ENCODE measurements around the gene STX4. TPM values are rescaled to one million over a fixed set of nuclear protein-coding genes. Genes with fewer than 3 reads are reported as not detected.

STX4 gene
- total and polyA plus RNA-seq, 4 donors, result 11.4 to 22.1 (median 17.4) TPM

DNA sequence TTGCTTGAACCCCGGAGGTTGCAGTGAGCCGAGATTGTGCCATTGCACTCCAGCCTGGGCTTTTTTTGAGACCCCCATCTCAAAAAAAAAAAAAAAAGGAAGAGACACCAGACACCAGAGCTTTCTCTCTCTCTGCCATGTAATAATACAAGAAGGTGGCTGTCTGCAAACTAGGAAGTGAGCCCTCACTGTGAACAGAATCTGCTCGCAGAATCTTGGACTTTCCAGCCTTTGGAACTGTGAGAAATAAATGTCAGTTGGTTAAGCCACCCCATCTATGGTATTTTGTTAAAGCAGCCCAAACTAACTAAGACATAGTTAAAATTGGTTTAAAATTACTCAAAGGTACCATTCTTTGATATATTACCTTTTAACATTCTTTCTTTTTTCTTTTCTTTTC, 12.8 kb upstream of the STX4 start:
- no peak for DNase-seq (ENCODE audit: low spot score)
- H3K9me3 ChIP-seq (ENCODE audit: control insufficient read depth in 4 of 4, low read length in 3 of 4), result no peaks in the 10 kb centered on the region
- H3K27ac ChIP-seq (ENCODE audit: low read depth in 1 of 2, low read length in 2 of 2), result no peak overlapping the region
- TF ChIP-seq, protein P1, sequence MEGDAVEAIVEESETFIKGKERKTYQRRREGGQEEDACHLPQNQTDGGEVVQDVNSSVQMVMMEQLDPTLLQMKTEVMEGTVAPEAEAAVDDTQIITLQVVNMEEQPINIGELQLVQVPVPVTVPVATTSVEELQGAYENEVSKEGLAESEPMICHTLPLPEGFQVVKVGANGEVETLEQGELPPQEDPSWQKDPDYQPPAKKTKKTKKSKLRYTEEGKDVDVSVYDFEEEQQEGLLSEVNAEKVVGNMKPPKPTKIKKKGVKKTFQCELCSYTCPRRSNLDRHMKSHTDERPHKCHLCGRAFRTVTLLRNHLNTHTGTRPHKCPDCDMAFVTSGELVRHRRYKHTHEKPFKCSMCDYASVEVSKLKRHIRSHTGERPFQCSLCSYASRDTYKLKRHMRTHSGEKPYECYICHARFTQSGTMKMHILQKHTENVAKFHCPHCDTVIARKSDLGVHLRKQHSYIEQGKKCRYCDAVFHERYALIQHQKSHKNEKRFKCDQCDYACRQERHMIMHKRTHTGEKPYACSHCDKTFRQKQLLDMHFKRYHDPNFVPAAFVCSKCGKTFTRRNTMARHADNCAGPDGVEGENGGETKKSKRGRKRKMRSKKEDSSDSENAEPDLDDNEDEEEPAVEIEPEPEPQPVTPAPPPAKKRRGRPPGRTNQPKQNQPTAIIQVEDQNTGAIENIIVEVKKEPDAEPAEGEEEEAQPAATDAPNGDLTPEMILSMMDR (IDR thresholded peaks at IDR 0.05; ENCODE audit: low read depth, low read length, missing input control), result no peak
- TF ChIP-seq SP1 (IDR thresholded peaks at IDR 0.05) (no peak), GABPA (IDR thresholded peaks at IDR 0.05 in 1 of 2, conservative IDR thresholded peaks at IDR 0.05 in 1 of 2) (no peak), RAD21 (IDR thresholded peaks at IDR 0.05) (no peak)
- TF ChIP-seq, protein P2, sequence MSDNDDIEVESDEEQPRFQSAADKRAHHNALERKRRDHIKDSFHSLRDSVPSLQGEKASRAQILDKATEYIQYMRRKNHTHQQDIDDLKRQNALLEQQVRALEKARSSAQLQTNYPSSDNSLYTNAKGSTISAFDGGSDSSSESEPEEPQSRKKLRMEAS (IDR thresholded peaks at IDR 0.05), result no peak
- H3K4me1 ChIP-seq (ENCODE audit: control insufficient read depth in 4 of 4, insufficient read depth in 4 of 4, low read length in 3 of 4), result peaks cover 0 to 3% (median 0%) of the 10 kb centered on the region in 4 donors
- H3K36me3 ChIP-seq (ENCODE audit: control insufficient read depth in 4 of 4, insufficient read depth in 3 of 4, low read depth in 1 of 4, low read length in 3 of 4), result no peaks in the 10 kb centered on the region
- H3K27me3 ChIP-seq (ENCODE audit: control insufficient read depth in 4 of 4, insufficient read depth in 4 of 4, low read length in 3 of 4), result no peaks in the 10 kb centered on the region
- no peak overlapping the region for H3K9ac ChIP-seq (ENCODE audit: low read depth in 1 of 2, low read length in 2 of 2)
- H3K4me3 ChIP-seq (ENCODE audit: low read depth in 1 of 3, low read length in 3 of 3), result no peak overlapping the region
- WGBS, result 95% methylated on average over 3 of the region's 3 CpGs

DNA sequence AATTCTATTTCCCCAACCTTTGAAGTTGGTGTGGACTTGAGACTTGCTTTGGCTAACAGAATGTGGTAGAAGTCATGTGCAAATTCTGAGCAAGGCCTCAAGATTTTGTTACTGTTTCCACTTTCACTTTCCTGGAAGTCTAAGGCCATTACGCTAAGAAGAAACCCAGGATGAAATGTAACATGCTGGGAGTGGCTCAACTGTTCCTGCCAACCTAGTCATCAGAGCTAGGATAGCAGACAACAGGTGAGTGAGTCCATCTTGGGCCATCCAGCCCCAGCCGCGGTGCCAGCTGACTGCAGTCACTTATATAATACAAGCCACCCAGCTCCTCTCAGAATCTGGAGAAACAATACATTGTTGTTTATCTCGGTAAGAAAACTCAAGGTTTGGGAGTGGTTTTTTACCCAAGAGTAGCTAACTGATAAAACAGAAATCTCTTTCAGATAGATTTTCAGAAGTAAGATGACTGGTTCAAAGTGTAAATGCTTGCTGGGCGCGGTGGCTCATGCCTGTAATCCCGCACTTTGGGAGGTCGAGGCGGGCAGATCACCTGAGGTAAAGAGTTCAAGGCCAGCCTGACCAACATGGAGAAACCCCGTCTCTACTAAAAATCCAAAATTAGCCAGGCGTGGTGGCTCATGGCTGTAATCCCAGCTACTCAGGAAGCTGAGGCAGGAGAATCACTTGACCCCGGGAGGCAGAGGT, 10.7 kb upstream of the STX4 start:
- no peaks in the 10 kb centered on the region for H3K9me3 ChIP-seq (ENCODE audit: control insufficient read depth in 4 of 4, low read length in 3 of 4)

DNA sequence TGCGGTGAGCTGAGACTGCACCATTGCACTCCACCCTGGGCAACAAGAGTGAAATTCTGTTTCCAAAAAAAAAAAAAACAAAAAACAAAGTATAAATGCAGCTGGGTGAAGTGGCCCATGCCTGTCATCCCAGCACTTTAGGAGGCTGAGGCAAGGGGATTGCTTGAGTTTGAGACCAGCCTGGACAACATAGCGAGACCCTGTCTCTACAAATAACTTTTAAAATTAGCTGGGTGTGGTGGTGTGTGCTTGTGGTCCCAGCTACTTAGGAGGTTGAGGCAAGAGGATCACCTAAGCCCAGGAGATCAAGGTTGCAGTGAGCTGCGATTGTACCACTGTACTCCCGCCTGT, 10.1 kb upstream of the STX4 start:
- no peak overlapping the region for H3K4me3 ChIP-seq (ENCODE audit: low read depth in 1 of 3, low read length in 3 of 3)
- H3K36me3 ChIP-seq (ENCODE audit: control insufficient read depth in 4 of 4, insufficient read depth in 3 of 4, low read depth in 1 of 4, low read length in 3 of 4), result no peaks in the 10 kb centered on the region
- no peak overlapping the region for H3K27ac ChIP-seq (ENCODE audit: low read depth in 1 of 2, low read length in 2 of 2)
- DNase-seq (ENCODE audit: low spot score), result no peak
- H3K4me1 ChIP-seq (ENCODE audit: control insufficient read depth in 4 of 4, insufficient read depth in 4 of 4, low read length in 3 of 4), result no peaks in the 10 kb centered on the region
- H3K9me3 ChIP-seq (ENCODE audit: control insufficient read depth in 4 of 4, low read length in 3 of 4), result no peaks in the 10 kb centered on the region
- H3K27me3 ChIP-seq (ENCODE audit: control insufficient read depth in 4 of 4, insufficient read depth in 4 of 4, low read length in 3 of 4), result no peaks in the 10 kb centered on the region
- H3K9ac ChIP-seq (ENCODE audit: low read depth in 1 of 2, low read length in 2 of 2), result no peak overlapping the region
- WGBS, result 92% methylated on average over 4 of the region's 4 CpGs
- no peak for TF ChIP-seq JUND (IDR thresholded peaks at IDR 0.05)
- TF ChIP-seq RXRA (IDR thresholded peaks at IDR 0.05), result no peak
- TF ChIP-seq FOXA1 (IDR thresholded peaks at IDR 0.05), result no peak
- TF ChIP-seq, protein P2 (IDR thresholded peaks at IDR 0.05), result no peak
- no peak for TF ChIP-seq HNF4A (conservative IDR thresholded peaks at IDR 0.05)
- TF ChIP-seq FOXA2 (IDR thresholded peaks at IDR 0.05), result no peak
- TF ChIP-seq GABPA (IDR thresholded peaks at IDR 0.05 in 1 of 2, conservative IDR thresholded peaks at IDR 0.05 in 1 of 2), result no peak
- no peak for TF ChIP-seq HNF4G (IDR thresholded peaks at IDR 0.05)
- TF ChIP-seq EGR1 (IDR thresholded peaks at IDR 0.05; ENCODE audit: low read depth in 2 of 2), result no peak
- TF ChIP-seq, protein P3, sequence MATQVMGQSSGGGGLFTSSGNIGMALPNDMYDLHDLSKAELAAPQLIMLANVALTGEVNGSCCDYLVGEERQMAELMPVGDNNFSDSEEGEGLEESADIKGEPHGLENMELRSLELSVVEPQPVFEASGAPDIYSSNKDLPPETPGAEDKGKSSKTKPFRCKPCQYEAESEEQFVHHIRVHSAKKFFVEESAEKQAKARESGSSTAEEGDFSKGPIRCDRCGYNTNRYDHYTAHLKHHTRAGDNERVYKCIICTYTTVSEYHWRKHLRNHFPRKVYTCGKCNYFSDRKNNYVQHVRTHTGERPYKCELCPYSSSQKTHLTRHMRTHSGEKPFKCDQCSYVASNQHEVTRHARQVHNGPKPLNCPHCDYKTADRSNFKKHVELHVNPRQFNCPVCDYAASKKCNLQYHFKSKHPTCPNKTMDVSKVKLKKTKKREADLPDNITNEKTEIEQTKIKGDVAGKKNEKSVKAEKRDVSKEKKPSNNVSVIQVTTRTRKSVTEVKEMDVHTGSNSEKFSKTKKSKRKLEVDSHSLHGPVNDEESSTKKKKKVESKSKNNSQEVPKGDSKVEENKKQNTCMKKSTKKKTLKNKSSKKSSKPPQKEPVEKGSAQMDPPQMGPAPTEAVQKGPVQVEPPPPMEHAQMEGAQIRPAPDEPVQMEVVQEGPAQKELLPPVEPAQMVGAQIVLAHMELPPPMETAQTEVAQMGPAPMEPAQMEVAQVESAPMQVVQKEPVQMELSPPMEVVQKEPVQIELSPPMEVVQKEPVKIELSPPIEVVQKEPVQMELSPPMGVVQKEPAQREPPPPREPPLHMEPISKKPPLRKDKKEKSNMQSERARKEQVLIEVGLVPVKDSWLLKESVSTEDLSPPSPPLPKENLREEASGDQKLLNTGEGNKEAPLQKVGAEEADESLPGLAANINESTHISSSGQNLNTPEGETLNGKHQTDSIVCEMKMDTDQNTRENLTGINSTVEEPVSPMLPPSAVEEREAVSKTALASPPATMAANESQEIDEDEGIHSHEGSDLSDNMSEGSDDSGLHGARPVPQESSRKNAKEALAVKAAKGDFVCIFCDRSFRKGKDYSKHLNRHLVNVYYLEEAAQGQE (IDR thresholded peaks at IDR 0.05), result no peak
- TF ChIP-seq RAD21 (IDR thresholded peaks at IDR 0.05), result no peak
- TF ChIP-seq YY1 (IDR thresholded peaks at IDR 0.05), result no peak
- TF ChIP-seq SP1 (IDR thresholded peaks at IDR 0.05), result no peak
- TF ChIP-seq, protein P4, sequence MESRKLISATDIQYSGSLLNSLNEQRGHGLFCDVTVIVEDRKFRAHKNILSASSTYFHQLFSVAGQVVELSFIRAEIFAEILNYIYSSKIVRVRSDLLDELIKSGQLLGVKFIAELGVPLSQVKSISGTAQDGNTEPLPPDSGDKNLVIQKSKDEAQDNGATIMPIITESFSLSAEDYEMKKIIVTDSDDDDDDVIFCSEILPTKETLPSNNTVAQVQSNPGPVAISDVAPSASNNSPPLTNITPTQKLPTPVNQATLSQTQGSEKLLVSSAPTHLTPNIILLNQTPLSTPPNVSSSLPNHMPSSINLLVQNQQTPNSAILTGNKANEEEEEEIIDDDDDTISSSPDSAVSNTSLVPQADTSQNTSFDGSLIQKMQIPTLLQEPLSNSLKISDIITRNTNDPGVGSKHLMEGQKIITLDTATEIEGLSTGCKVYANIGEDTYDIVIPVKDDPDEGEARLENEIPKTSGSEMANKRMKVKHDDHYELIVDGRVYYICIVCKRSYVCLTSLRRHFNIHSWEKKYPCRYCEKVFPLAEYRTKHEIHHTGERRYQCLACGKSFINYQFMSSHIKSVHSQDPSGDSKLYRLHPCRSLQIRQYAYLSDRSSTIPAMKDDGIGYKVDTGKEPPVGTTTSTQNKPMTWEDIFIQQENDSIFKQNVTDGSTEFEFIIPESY (IDR thresholded peaks at IDR 0.05), result no peak
- no peak for TF ChIP-seq TAF1 (conservative IDR thresholded peaks at IDR 0.05)
- TF ChIP-seq NR2F2 (IDR thresholded peaks at IDR 0.05), result no peak
- TF ChIP-seq, protein P5, sequence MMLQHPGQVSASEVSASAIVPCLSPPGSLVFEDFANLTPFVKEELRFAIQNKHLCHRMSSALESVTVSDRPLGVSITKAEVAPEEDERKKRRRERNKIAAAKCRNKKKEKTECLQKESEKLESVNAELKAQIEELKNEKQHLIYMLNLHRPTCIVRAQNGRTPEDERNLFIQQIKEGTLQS (IDR thresholded peaks at IDR 0.05), result no peak

More for the DNA sequence above, 10.7 kb upstream of the STX4 start:
- Histone ChIP-seq H3K9ac (ENCODE audit: low read depth in 1 of 2, low read length in 2 of 2) (no peak overlapping the region), H3K4me3 (ENCODE audit: low read depth in 1 of 3, low read length in 3 of 3) (no peak overlapping the region), H3K36me3 (ENCODE audit: control insufficient read depth in 4 of 4, insufficient read depth in 3 of 4, low read depth in 1 of 4, low read length in 3 of 4) (no peaks in the 10 kb centered on the region), H3K4me1 (ENCODE audit: control insufficient read depth in 4 of 4, insufficient read depth in 4 of 4, low read length in 3 of 4) (no peaks in the 10 kb centered on the region), H3K27ac (ENCODE audit: low read depth in 1 of 2, low read length in 2 of 2) (no peak overlapping the region), H3K27me3 (ENCODE audit: control insufficient read depth in 4 of 4, insufficient read depth in 4 of 4, low read length in 3 of 4) (no peaks in the 10 kb centered on the region)
- 83% methylated on average over 12 of the region's 12 CpGs for WGBS
- DNase-seq (ENCODE audit: low spot score), result no peak
- TF ChIP-seq, protein P5 (IDR thresholded peaks at IDR 0.05), result no peak
- TF ChIP-seq RXRA (IDR thresholded peaks at IDR 0.05) (no peak), EGR1 (IDR thresholded peaks at IDR 0.05; ENCODE audit: low read depth in 2 of 2) (no peak)

All from liver (tissue), 9 donors.